ENCODE results near the gene SLC6A7. TPM values are rescaled to one million over a fixed set of nuclear protein-coding genes. Genes with fewer than 3 reads are reported as not detected.

SLC6A7 gene
- total RNA-seq, 1 donor from 2014 or later = not detected

GRCh38 chr5:150152636-150153462, 37.0 kb upstream of the SLC6A7 start:
- Mint-ChIP-seq H3K36me3 (ENCODE audit: low read depth, unreplicated experiment) (peaks cover 8% of the 10 kb centered on the region), H3K27ac (ENCODE audit: unreplicated experiment) (no peak overlapping the region), H3K4me3 (ENCODE audit: unreplicated experiment) (no peak overlapping the region), H3K27me3 (ENCODE audit: unreplicated experiment) (peaks cover 9% of the 10 kb centered on the region), H3K4me1 (ENCODE audit: unreplicated experiment) (peaks cover 10% of the 10 kb centered on the region), H3K9me3 (ENCODE audit: unreplicated experiment) (no peaks in the 10 kb centered on the region)
- no peak for TF ChIP-seq CTCF (IDR thresholded peaks at IDR 0.05; ENCODE audit: unreplicated experiment)
- no peak for DNase-seq (ENCODE audit: low spot score)

GRCh38 chr5:150153483-150153882, 36.4 kb upstream of the SLC6A7 start:
- Mint-ChIP-seq H3K4me3 (ENCODE audit: unreplicated experiment) (no peak overlapping the region), H3K36me3 (ENCODE audit: low read depth, unreplicated experiment) (peaks cover 8% of the 10 kb centered on the region), H3K4me1 (ENCODE audit: unreplicated experiment) (peaks cover 10% of the 10 kb centered on the region), H3K9me3 (ENCODE audit: unreplicated experiment) (no peaks in the 10 kb centered on the region), H3K27me3 (ENCODE audit: unreplicated experiment) (peaks cover 7% of the 10 kb centered on the region), H3K27ac (ENCODE audit: unreplicated experiment) (no peak overlapping the region)
- no peak for DNase-seq (ENCODE audit: low spot score)
- no peak for TF ChIP-seq CTCF (IDR thresholded peaks at IDR 0.05; ENCODE audit: unreplicated experiment)

GRCh38 chr5:150153957-150154617, 35.8 kb upstream of the SLC6A7 start:
- no peak for DNase-seq (ENCODE audit: low spot score)
- Mint-ChIP-seq H3K36me3 (ENCODE audit: low read depth, unreplicated experiment) (peaks cover 8% of the 10 kb centered on the region), H3K9me3 (ENCODE audit: unreplicated experiment) (no peaks in the 10 kb centered on the region), H3K4me1 (ENCODE audit: unreplicated experiment) (peaks cover 10% of the 10 kb centered on the region), H3K27ac (ENCODE audit: unreplicated experiment) (no peak overlapping the region), H3K4me3 (ENCODE audit: unreplicated experiment) (no peak overlapping the region), H3K27me3 (ENCODE audit: unreplicated experiment) (peaks cover 10% of the 10 kb centered on the region)
- TF ChIP-seq CTCF (IDR thresholded peaks at IDR 0.05; ENCODE audit: unreplicated experiment) = no peak

GRCh38 chr5:150154618-150155128, 35.2 kb upstream of the SLC6A7 start:
- Mint-ChIP-seq H3K36me3 (ENCODE audit: low read depth, unreplicated experiment) (peaks cover 8% of the 10 kb centered on the region), H3K27me3 (ENCODE audit: unreplicated experiment) (peaks cover 13% of the 10 kb centered on the region), H3K4me1 (ENCODE audit: unreplicated experiment) (peaks cover 10% of the 10 kb centered on the region), H3K9me3 (ENCODE audit: unreplicated experiment) (no peaks in the 10 kb centered on the region), H3K4me3 (ENCODE audit: unreplicated experiment) (no peak overlapping the region), H3K27ac (ENCODE audit: unreplicated experiment) (no peak overlapping the region)
- TF ChIP-seq CTCF (IDR thresholded peaks at IDR 0.05; ENCODE audit: unreplicated experiment) = no peak
- no peak for DNase-seq (ENCODE audit: low spot score)

Measured in endothelial cell (in vitro differentiated cells).